Keratinocyte (primary cell): ENCODE results near the gene AGBL3. TPM values are rescaled to one million over a fixed set of nuclear protein-coding genes. Genes with fewer than 3 reads are reported as not detected.
"Not testable (repeated sequence)": the region's sequence is repeated elsewhere in the genome, so short reads cannot be mapped to it uniquely, and the experiment has no call there.

ENCODE experiments used
- DNase-seq: peaks from one replicate; pipeline ENCODE4 v3.0.0-alpha.2; 2011; ENCODE audit warnings: low read depth, missing footprints, low spot score
- FAIRE-seq: peaks from 2 replicates; lab custom pipeline; 2011; peaks lifted over from hg19 to GRCh38; lab: Jason Lieb, UNC
- H2AFZ ChIP-seq: 2 replicates; pipeline ENCODE4 v1.6.0; 2012; ENCODE audit warnings: low read length, control low read depth, inconsistent platforms; ENCODE audit not compliant: control insufficient read depth
- H3K27ac ChIP-seq: 2 replicates; pipeline ENCODE4 v1.5.1; 2011; ENCODE audit warnings: low read length; ENCODE audit not compliant: control insufficient read depth, insufficient read depth
- H3K27me3 ChIP-seq: 3 replicates; pipeline ENCODE4 v1.6.0; 2011; ENCODE audit warnings: low read length; ENCODE audit not compliant: control insufficient read depth, insufficient read depth; ENCODE audit errors: extremely low read depth
- H3K36me3 ChIP-seq, 2 experiments: 2 replicates in 1 of 2; 3 replicates in 1 of 2; pipeline ENCODE4 v1.5.1; 2011; ENCODE audit warnings: low read length in 2 of 2, mild to moderate bottlenecking in 1 of 2; ENCODE audit not compliant: control insufficient read depth in 2 of 2, insufficient read depth in 2 of 2; ENCODE audit errors: extremely low read depth in 1 of 2
- H3K4me1 ChIP-seq: 3 replicates; pipeline ENCODE4 v1.5.1; 2011; ENCODE audit warnings: low read length; ENCODE audit not compliant: control insufficient read depth, insufficient read depth; ENCODE audit errors: extremely low read depth
- H3K4me2 ChIP-seq: 3 replicates; pipeline ENCODE4 v1.6.0; 2011; ENCODE audit warnings: low read depth, low read length; ENCODE audit not compliant: control insufficient read depth, insufficient read depth; ENCODE audit errors: extremely low read depth
- H3K4me3 ChIP-seq, 3 experiments: fragments of 200-600 bp in 1 of 3; sonication (generic) in 1 of 3; 2 replicates in 2 of 3; 3 replicates in 1 of 3; pipeline ENCODE4 v1.5.1; 2011 to 2016; ENCODE audit warnings: low read length in 3 of 3, mild to moderate bottlenecking in 3 of 3, control low read depth in 2 of 3, inconsistent platforms in 1 of 3, low read depth in 1 of 3, mixed read lengths in 1 of 3, mixed run types in 1 of 3, moderate library complexity in 1 of 3; ENCODE audit not compliant: control insufficient read depth in 2 of 3, insufficient read depth in 2 of 3; ENCODE audit errors: extremely low read depth in 1 of 3
- H3K79me2 ChIP-seq: 2 replicates; pipeline ENCODE4 v1.6.0; 2012; ENCODE audit warnings: low read length; ENCODE audit not compliant: control insufficient read depth, insufficient read depth
- H3K9ac ChIP-seq: 3 replicates; pipeline ENCODE4 v1.6.0; 2011; ENCODE audit warnings: low read length; ENCODE audit not compliant: control insufficient read depth, insufficient read depth; ENCODE audit errors: extremely low read depth
- H3K9me1 ChIP-seq: 3 replicates; pipeline ENCODE4 v1.6.0; 2011; ENCODE audit warnings: low read length; ENCODE audit not compliant: control insufficient read depth, insufficient read depth; ENCODE audit errors: extremely low read depth
- H3K9me3 ChIP-seq: 2 replicates; pipeline ENCODE4 v1.5.1; 2012; ENCODE audit warnings: low read depth, low read length; ENCODE audit not compliant: control insufficient read depth
- H4K20me1 ChIP-seq: 3 replicates; pipeline ENCODE4 v1.6.0; 2011; ENCODE audit warnings: low read length; ENCODE audit not compliant: control insufficient read depth, insufficient read depth; ENCODE audit errors: extremely low read depth
- CTCF ChIP-seq, 3 experiments: IDR thresholded peaks in 1 of 3; conservative IDR thresholded peaks in 1 of 3; optimal IDR thresholded peaks in 1 of 3; 2 replicates in 2 of 3; 3 replicates in 1 of 3; pipeline versions ENCODE3 to v1.5.1; 2011; ENCODE audit warnings: low read length in 3 of 3, mild to moderate bottlenecking in 3 of 3, moderate library complexity in 2 of 3, control low read depth in 1 of 3, inconsistent platforms in 1 of 3; ENCODE audit not compliant: insufficient read depth in 2 of 3; ENCODE audit errors: extremely low read depth in 1 of 3
- EZH2 ChIP-seq: IDR thresholded peaks from one replicate; pipeline ENCODE4 v1.6.1; 2012; ENCODE audit warnings: inconsistent platforms, mild to moderate bottlenecking, low read length, moderate library complexity
- dilution Hi-C: fragments of 300-500 bp; cut with MboI; formaldehyde crosslinking; loops from one replicate; pipeline ENCODE4 v1.7.0; 2020; ENCODE audit warnings: low sequenced_read_pairs; ENCODE audit not compliant: extremely low pct_ligation_motif_present
- polyA plus RNA-seq, 5 experiments: library from polyadenylated mRNA; depleted of rRNA in 3 of 5; stranded (reverse) in 3 of 5; stranded (forward) in 1 of 5; unstranded in 1 of 5; fragments of >200 nt; gene quantifications; 1 replicate in 1 of 5; 2 replicates in 3 of 5; 3 replicates in 1 of 5; pipeline versions ENCODE4 v1.2.1 to v1.2.3, GENCODE V29; 2011 to 2012; ENCODE audit warnings: missing spikeins in 2 of 5, low read depth in 1 of 5, low replicate concordance in 1 of 5

AGBL3 gene
- polyA plus RNA-seq, 1 donor (not counting 4 experiments of a cell fraction or from before 2014, with no cell fraction given), result 0.97 TPM

GRCh38 chr7:135023622-135024021 is 37.3 kb downstream of the AGBL3 start:
- Histone ChIP-seq H3K9me1 (no peaks in the 10 kb centered on the region), H2AFZ (no peak overlapping the region), H3K9ac (no peak overlapping the region), H4K20me1 (no peaks in the 10 kb centered on the region), H3K36me3 (no peaks in the 10 kb centered on the region), H3K9me3 (no peaks in the 10 kb centered on the region), H3K4me3 (no peak overlapping the region), H3K27ac (no peak overlapping the region), H3K4me2 (no peak overlapping the region), H3K79me2 (no peaks in the 10 kb centered on the region), H3K27me3 (no peaks in the 10 kb centered on the region), H3K4me1 (no peaks in the 10 kb centered on the region)
- FAIRE-seq (no peak), DNase-seq (no peak)
- no peak for TF ChIP-seq EZH2
- no peak for TF ChIP-seq CTCF (optimal IDR thresholded peaks at IDR 0.05 in 1 of 3, IDR thresholded peaks at IDR 0.05 in 1 of 3, conservative IDR thresholded peaks at IDR 0.05 in 1 of 3; ENCODE audit: extremely low read depth in 1 of 3, insufficient read depth in 2 of 3, low read length in 3 of 3)
- dilution Hi-C loops, result no loop called here

- no peak for FAIRE-seq
- dilution Hi-C loops, result no loop called here
- no peak overlapping the region for H3K9ac ChIP-seq
- no peaks in the 10 kb centered on the region for H3K36me3 ChIP-seq
- H3K27me3 ChIP-seq, result no peaks in the 10 kb centered on the region
- H3K27ac ChIP-seq, result no peak overlapping the region
- no peaks in the 10 kb centered on the region for H4K20me1 ChIP-seq
- no peaks in the 10 kb centered on the region for H3K79me2 ChIP-seq
- TF ChIP-seq EZH2 (no peak), CTCF (optimal IDR thresholded peaks at IDR 0.05 in 1 of 3, IDR thresholded peaks at IDR 0.05 in 1 of 3, conservative IDR thresholded peaks at IDR 0.05 in 1 of 3; ENCODE audit: extremely low read depth in 1 of 3, insufficient read depth in 2 of 3, low read length in 3 of 3) (no peak)
- H3K4me3 ChIP-seq, result no peak overlapping the region
- H3K9me3 ChIP-seq, result no peaks in the 10 kb centered on the region
- no peak overlapping the region for H3K4me2 ChIP-seq
- no peak overlapping the region for H2AFZ ChIP-seq
- DNase-seq, result no peak
- no peaks in the 10 kb centered on the region for H3K4me1 ChIP-seq
- no peaks in the 10 kb centered on the region for H3K9me1 ChIP-seq
Measured at GRCh38 chr7:135035252-135035651, 48.9 kb downstream of the AGBL3 start.

- H3K9ac ChIP-seq, H3K4me1 ChIP-seq, H3K79me2 ChIP-seq, H2AFZ ChIP-seq, H3K4me2 ChIP-seq, DNase-seq, H4K20me1 ChIP-seq, dilution Hi-C loops, H3K36me3 ChIP-seq, H3K9me3 ChIP-seq, H3K9me1 ChIP-seq, FAIRE-seq, H3K27ac ChIP-seq, H3K4me3 ChIP-seq, H3K27me3 ChIP-seq: not testable (repeated sequence)
Measured at GRCh38 chr7:135067017-135067416, 80.7 kb downstream of the AGBL3 start.
